Sigmoid colon (tissue), 7 donors: ENCODE measurements around the gene LRRN4. TPM values are rescaled to one million over a fixed set of nuclear protein-coding genes. Genes with fewer than 3 reads are reported as not detected.

ENCODE experiments used
- DNase-seq: peaks from one replicate; pipeline ENCODE4 v3.0.0-alpha.2; 2019
- H3K27ac ChIP-seq, 4 donors: fragments of 200-600 bp; sonication (generic); one replicate each; pipeline ENCODE4 v1.5.1; 2016 to 2019; ENCODE audit warnings: mild to moderate bottlenecking in 1 of 4
- H3K27me3 ChIP-seq, 3 donors: fragments of 200-600 bp; sonication (generic); one replicate each; pipeline ENCODE4 v1.5.1; 2019; ENCODE audit warnings: mild to moderate bottlenecking in 1 of 3
- H3K36me3 ChIP-seq, 4 donors: fragments of 200-600 bp; sonication (generic); one replicate each; pipeline ENCODE4 v1.5.1; 2016 to 2019
- H3K4me1 ChIP-seq, 4 donors: fragments of 200-600 bp; sonication (generic); one replicate each; pipeline ENCODE4 v1.5.1; 2017 to 2019
- H3K4me3 ChIP-seq, 4 donors: fragments of 200-600 bp; sonication (generic); one replicate each; pipeline ENCODE4 v1.5.1; 2017 to 2019; ENCODE audit warnings: mild to moderate bottlenecking in 2 of 4, moderate library complexity in 1 of 4
- H3K9me3 ChIP-seq, 4 donors: fragments of 200-600 bp in 3 of 4; sonication (generic) in 3 of 4; one replicate each; pipeline versions ENCODE4 v1.5.1 to v1.6.1; 2013 to 2019
- EP300 ChIP-seq, 4 donors: sonication (generic); formaldehyde crosslinking; IDR thresholded peaks; one replicate each; pipeline ENCODE4 v1.6.1; 2017; ENCODE audit warnings: antibody characterized with exemption in 4 of 4
- POLR2A ChIP-seq, 2 donors: fragments of 450-650 bp; IDR thresholded peaks; one replicate each; pipeline ENCODE4 v1.6.1; 2016; ENCODE audit warnings: antibody characterized with exemption in 2 of 2, mild to moderate bottlenecking in 2 of 2, moderate library complexity in 2 of 2
- POLR2AphosphoS5 ChIP-seq, 4 donors: sonication (generic); formaldehyde crosslinking; IDR thresholded peaks; one replicate each; pipeline ENCODE4 v1.6.1; 2017; ENCODE audit warnings: antibody characterized with exemption in 4 of 4
- WGBS, 2 donors: extraction: QIAGEN DNeasy Blood & Tissue Kit; methylation state at CpG; one replicate each; pipeline ENCODE4 v1.1.7; 2013; 5-methylcytosine and 5-hydroxymethylcytosine counted together
- intact Hi-C: fragments of 100-400 bp; cut with DNase I; formaldehyde crosslinking; loops from one replicate; pipeline ENCODE4 v1.15.1; 2023
- polyA plus RNA-seq, 3 donors: library from polyadenylated mRNA; stranded (reverse); fragments of 200-250 nt; gene quantifications; one replicate each; pipeline ENCODE4 v1.2.3, GENCODE V29; 2013
- total RNA-seq, 4 donors: library from RNA; depleted of rRNA; stranded (reverse); fragments of >200 nt; gene quantifications; one replicate each; pipeline ENCODE4 v1.1.0, GENCODE V29; 2016
- TF ChIP-seq, protein P1 (sequence below), 4 experiments: fragments of 450-650 bp in 3 of 4; fragments of 200-600 bp in 1 of 4; IDR thresholded peaks; one replicate each; pipeline ENCODE4 v1.5.1; 2016 to 2019; ENCODE audit warnings: antibody characterized with exemption in 4 of 4, mild to moderate bottlenecking in 3 of 4, moderate library complexity in 2 of 4
- donor health status: healthy with polysubstance abuse.
- donor health status: Bipolar disorder and iron deficiency.
- donor health status: healthy.

LRRN4 gene
- total and polyA plus RNA-seq, 7 donors = 0.04 to 0.16 TPM; not detected in 5

- 82 to 90% methylated on average over 6 of the region's 6 CpGs for WGBS, 2 donors
- Histone ChIP-seq H3K36me3 (peaks cover 0 to 35% (median 13%) of the 10 kb centered on the region in 4 donors), H3K9me3 (no peaks in the 10 kb centered on the region), H3K4me3 (no peak overlapping the region), H3K4me1 (peaks cover 0 to 20% (median 5%) of the 10 kb centered on the region in 4 donors), H3K27ac (no peak overlapping the region), H3K27me3 (no peaks in the 10 kb centered on the region)
- TF ChIP-seq EP300 (IDR thresholded peaks at IDR 0.05) (no peak), POLR2AphosphoS5 (IDR thresholded peaks at IDR 0.05) (no peak)
- TF ChIP-seq, protein P1, sequence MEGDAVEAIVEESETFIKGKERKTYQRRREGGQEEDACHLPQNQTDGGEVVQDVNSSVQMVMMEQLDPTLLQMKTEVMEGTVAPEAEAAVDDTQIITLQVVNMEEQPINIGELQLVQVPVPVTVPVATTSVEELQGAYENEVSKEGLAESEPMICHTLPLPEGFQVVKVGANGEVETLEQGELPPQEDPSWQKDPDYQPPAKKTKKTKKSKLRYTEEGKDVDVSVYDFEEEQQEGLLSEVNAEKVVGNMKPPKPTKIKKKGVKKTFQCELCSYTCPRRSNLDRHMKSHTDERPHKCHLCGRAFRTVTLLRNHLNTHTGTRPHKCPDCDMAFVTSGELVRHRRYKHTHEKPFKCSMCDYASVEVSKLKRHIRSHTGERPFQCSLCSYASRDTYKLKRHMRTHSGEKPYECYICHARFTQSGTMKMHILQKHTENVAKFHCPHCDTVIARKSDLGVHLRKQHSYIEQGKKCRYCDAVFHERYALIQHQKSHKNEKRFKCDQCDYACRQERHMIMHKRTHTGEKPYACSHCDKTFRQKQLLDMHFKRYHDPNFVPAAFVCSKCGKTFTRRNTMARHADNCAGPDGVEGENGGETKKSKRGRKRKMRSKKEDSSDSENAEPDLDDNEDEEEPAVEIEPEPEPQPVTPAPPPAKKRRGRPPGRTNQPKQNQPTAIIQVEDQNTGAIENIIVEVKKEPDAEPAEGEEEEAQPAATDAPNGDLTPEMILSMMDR (IDR thresholded peaks at IDR 0.05) = no peak
- intact Hi-C loops = no loop called here
- DNase-seq = no peak
Observed at GRCh38 chr20:6030453-6031080, 23.3 kb downstream of the LRRN4 start.

DNA sequence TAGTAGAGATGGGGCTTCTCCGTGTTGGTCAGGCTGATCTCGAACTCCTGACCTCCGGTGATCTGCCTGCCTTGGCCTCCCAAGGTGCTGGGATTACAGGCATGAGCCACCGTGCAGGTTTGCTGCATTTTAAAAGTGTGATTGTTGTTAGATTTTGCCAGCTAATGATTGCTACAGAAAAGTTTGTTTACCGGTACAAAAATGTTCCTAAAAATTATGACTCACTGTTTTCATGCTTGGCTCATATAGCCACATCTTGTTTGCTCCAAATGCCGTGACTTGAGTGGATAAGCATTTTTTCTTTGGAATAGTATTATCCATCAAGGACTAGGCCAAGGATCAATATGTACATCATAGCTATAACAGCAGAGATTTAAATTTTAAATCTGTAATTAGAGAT is 24.3 kb downstream of the LRRN4 start:
- Histone ChIP-seq H3K36me3 (peaks cover 0 to 35% (median 11%) of the 10 kb centered on the region in 4 donors), H3K9me3 (no peaks in the 10 kb centered on the region), H3K4me1 (peaks cover 0 to 20% (median 3%) of the 10 kb centered on the region in 4 donors), H3K27ac (peak overlapping the region in 1 of 4 donors; percentile 13), H3K27me3 (no peaks in the 10 kb centered on the region), H3K4me3 (no peak overlapping the region)
- no peak for DNase-seq
- TF ChIP-seq, protein P1 (IDR thresholded peaks at IDR 0.05) = no peak
- intact Hi-C loops = no loop called here
- 87 to 89% methylated on average over 6 of the region's 6 CpGs for WGBS, 2 donors

GRCh38 chr20:6028818-6029217 is 25.0 kb downstream of the LRRN4 start:
- intact Hi-C loops = no loop called here
- TF ChIP-seq EP300 (IDR thresholded peaks at IDR 0.05) (no peak), POLR2AphosphoS5 (IDR thresholded peaks at IDR 0.05) (no peak), POLR2A (IDR thresholded peaks at IDR 0.05) (no peak)
- TF ChIP-seq, protein P1 (IDR thresholded peaks at IDR 0.05) = no peak
- no peaks in the 10 kb centered on the region for H3K9me3 ChIP-seq
- no peak for DNase-seq
- peak overlapping the region in 1 of 4 donors; percentile 13 for H3K27ac ChIP-seq
- peaks cover 0 to 15% (median 0%) of the 10 kb centered on the region in 4 donors for H3K4me1 ChIP-seq
- no peaks in the 10 kb centered on the region for H3K27me3 ChIP-seq
- peaks cover 0 to 35% (median 7%) of the 10 kb centered on the region in 4 donors for H3K36me3 ChIP-seq
- no peak overlapping the region for H3K4me3 ChIP-seq

DNA sequence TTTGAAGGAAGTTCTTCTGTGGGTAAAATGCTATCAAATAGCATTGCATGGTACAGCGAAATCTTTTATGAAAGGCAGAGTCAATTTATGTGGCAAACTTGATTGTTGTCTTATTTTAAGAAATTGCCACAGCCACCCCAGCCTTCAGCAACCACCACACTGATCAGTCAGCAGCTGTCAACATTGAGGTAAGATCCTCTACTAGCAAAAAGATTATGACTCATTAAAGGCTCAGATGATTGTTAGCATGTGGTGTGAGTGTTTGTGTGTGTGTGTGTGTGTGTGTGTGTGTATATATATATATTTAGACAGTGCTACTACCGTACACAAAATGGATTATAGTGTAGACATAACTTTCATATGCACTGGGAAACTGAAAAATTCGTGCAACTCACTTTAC is 27.8 kb downstream of the LRRN4 start:
- Histone ChIP-seq H3K4me1 (peaks cover 0 to 12% (median 0%) of the 10 kb centered on the region in 4 donors), H3K36me3 (peaks cover 0 to 49% (median 4%) of the 10 kb centered on the region in 4 donors), H3K27me3 (no peaks in the 10 kb centered on the region), H3K4me3 (no peak overlapping the region), H3K9me3 (no peaks in the 10 kb centered on the region), H3K27ac (no peak overlapping the region)
- intact Hi-C loops = no loop called here
- TF ChIP-seq EP300 (IDR thresholded peaks at IDR 0.05) (no peak), POLR2AphosphoS5 (IDR thresholded peaks at IDR 0.05) (no peak), POLR2A (IDR thresholded peaks at IDR 0.05) (no peak)
- TF ChIP-seq, protein P1 (IDR thresholded peaks at IDR 0.05) = no peak
- WGBS, 2 donors = 76 to 85% methylated on average over 3 of the region's 3 CpGs
- no peak for DNase-seq

GRCh38 chr20:6024768-6025167 is 29.1 kb downstream of the LRRN4 start:
- 98 to 100% methylated on average over 1 of the region's 1 CpG for WGBS, 2 donors
- intact Hi-C loops = no loop called here
- Histone ChIP-seq H3K4me1 (peaks cover 0 to 11% (median 0%) of the 10 kb centered on the region in 4 donors), H3K9me3 (no peaks in the 10 kb centered on the region), H3K36me3 (peaks cover 0 to 49% (median 4%) of the 10 kb centered on the region in 4 donors), H3K27ac (no peak overlapping the region), H3K27me3 (no peaks in the 10 kb centered on the region), H3K4me3 (no peak overlapping the region)
- no peak for DNase-seq
- TF ChIP-seq POLR2AphosphoS5 (IDR thresholded peaks at IDR 0.05) = no peak
- TF ChIP-seq POLR2A (IDR thresholded peaks at IDR 0.05) = no peak
- no peak for TF ChIP-seq EP300 (IDR thresholded peaks at IDR 0.05)
- TF ChIP-seq, protein P1 (IDR thresholded peaks at IDR 0.05) = no peak
